ENCODE data around the gene TBL1XR1. TPM values are rescaled to one million over a fixed set of nuclear protein-coding genes. Genes with fewer than 3 reads are reported as not detected.
"Not testable (repeated sequence)": the region's sequence is repeated elsewhere in the genome, so short reads cannot be mapped to it uniquely, and the experiment has no call there.

TBL1XR1 gene
- total RNA-seq, 1 donor from 2014 or later: 243 TPM

DNA sequence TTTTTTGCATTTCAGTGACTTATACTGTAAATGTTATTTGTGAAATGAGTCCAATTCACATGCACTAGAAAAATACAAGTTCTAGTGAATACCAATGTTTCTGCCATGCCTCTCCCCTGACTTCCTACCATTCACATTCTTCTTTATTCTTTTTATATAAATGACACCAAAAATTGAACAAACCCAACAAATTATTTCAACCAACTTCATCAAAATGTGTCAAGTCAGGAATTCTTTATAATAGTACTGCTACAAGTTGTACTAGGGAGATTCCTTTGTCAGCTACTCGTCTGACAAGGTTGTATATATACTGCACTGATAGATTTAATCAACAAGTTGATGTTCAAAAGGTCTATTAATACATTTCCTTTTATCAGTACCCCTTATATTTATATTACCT, 3.0 kb downstream of the TBL1XR1 start:
- H3K4me3 Mint-ChIP-seq: peak overlapping the region; percentile 98
- TF ChIP-seq, protein P1, sequence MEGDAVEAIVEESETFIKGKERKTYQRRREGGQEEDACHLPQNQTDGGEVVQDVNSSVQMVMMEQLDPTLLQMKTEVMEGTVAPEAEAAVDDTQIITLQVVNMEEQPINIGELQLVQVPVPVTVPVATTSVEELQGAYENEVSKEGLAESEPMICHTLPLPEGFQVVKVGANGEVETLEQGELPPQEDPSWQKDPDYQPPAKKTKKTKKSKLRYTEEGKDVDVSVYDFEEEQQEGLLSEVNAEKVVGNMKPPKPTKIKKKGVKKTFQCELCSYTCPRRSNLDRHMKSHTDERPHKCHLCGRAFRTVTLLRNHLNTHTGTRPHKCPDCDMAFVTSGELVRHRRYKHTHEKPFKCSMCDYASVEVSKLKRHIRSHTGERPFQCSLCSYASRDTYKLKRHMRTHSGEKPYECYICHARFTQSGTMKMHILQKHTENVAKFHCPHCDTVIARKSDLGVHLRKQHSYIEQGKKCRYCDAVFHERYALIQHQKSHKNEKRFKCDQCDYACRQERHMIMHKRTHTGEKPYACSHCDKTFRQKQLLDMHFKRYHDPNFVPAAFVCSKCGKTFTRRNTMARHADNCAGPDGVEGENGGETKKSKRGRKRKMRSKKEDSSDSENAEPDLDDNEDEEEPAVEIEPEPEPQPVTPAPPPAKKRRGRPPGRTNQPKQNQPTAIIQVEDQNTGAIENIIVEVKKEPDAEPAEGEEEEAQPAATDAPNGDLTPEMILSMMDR (IDR thresholded peaks at IDR 0.05; ENCODE audit: unreplicated experiment): no peak
- peak overlapping the region; percentile 77 for H3K27ac Mint-ChIP-seq
- DNase-seq (ENCODE audit: low spot score in 2 of 2, unreplicated experiment in 2 of 2): no peak
- peaks cover 50% of the 10 kb centered on the region for H3K4me1 Mint-ChIP-seq
- H3K36me3 Mint-ChIP-seq: peaks cover 5% of the 10 kb centered on the region
- no peaks in the 10 kb centered on the region for H3K27me3 Mint-ChIP-seq (ENCODE audit: low read depth)
- no peaks in the 10 kb centered on the region for H3K9me3 Mint-ChIP-seq

DNA sequence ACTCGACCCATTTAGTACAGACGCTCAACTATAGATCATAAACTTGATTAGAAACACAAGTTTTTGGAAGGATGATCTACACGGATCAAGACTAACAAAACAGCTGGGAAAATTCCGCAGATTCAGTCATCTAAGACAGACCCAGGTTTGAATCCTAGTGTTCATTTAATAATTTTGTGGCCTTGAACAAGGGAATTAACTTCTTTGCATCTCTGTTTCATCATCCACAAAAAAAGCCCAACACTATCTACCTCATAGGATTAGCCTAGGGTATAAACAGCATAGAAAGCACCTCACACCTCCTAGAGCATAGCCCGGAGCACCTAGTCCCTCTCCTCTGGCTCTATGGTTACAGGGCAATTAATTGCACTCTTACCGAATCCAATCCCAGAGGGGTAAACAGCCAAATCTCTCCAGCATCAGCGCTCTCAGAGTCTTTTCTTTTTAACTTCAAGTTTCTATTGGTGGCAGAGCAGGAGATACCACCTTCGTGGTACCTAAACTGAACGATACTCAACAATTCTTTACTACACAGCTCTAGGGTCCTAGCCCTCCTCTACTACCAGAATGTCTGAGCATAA, 3.5 kb downstream of the TBL1XR1 start:
- H3K4me1 Mint-ChIP-seq: peaks cover 44% of the 10 kb centered on the region

GRCh38 chr3:177193275-177193674, 4.0 kb downstream of the TBL1XR1 start:
- H3K9me3 Mint-ChIP-seq; DNase-seq (ENCODE audit: low spot score in 2 of 2, unreplicated experiment in 2 of 2); H3K36me3 Mint-ChIP-seq; H3K27me3 Mint-ChIP-seq (ENCODE audit: low read depth): not testable (repeated sequence)
- H3K4me1 Mint-ChIP-seq: peaks cover 42% of the 10 kb centered on the region
- peak overlapping the region; percentile 56 for H3K27ac Mint-ChIP-seq
- peak overlapping the region; percentile 98 for H3K4me3 Mint-ChIP-seq

More for the DNA sequence above, 3.5 kb downstream of the TBL1XR1 start:
- no peaks in the 10 kb centered on the region for H3K27me3 Mint-ChIP-seq (ENCODE audit: low read depth)
- peaks cover 5% of the 10 kb centered on the region for H3K36me3 Mint-ChIP-seq
- peak overlapping the region; percentile 98 for H3K4me3 Mint-ChIP-seq
- no peak for DNase-seq (ENCODE audit: low spot score in 2 of 2, unreplicated experiment in 2 of 2)
- H3K27ac Mint-ChIP-seq: peak overlapping the region; percentile 77
- TF ChIP-seq, protein P1 (IDR thresholded peaks at IDR 0.05; ENCODE audit: unreplicated experiment): no peak
- H3K9me3 Mint-ChIP-seq: no peaks in the 10 kb centered on the region

GRCh38 chr3:177190756-177191681, 6.3 kb downstream of the TBL1XR1 start:
- Mint-ChIP-seq H3K27me3 (ENCODE audit: low read depth) (no peaks in the 10 kb centered on the region), H3K27ac (peak overlapping the region; percentile 79), H3K4me1 (peaks cover 46% of the 10 kb centered on the region), H3K36me3 (peaks cover 8% of the 10 kb centered on the region), H3K9me3 (no peaks in the 10 kb centered on the region), H3K4me3 (no peak overlapping the region)
- TF ChIP-seq, protein P1 (IDR thresholded peaks at IDR 0.05; ENCODE audit: unreplicated experiment): no peak
- DNase-seq (ENCODE audit: low spot score in 2 of 2, unreplicated experiment in 2 of 2): no peak

- H3K36me3 Mint-ChIP-seq; H3K9me3 Mint-ChIP-seq; H3K4me3 Mint-ChIP-seq; H3K27me3 Mint-ChIP-seq (ENCODE audit: low read depth); DNase-seq (ENCODE audit: low spot score in 2 of 2, unreplicated experiment in 2 of 2): not testable (repeated sequence)
- H3K4me1 Mint-ChIP-seq: peaks cover 43% of the 10 kb centered on the region
- peak overlapping the region; percentile 75 for H3K27ac Mint-ChIP-seq
Observed at GRCh38 chr3:177190184-177190583, 7.1 kb downstream of the TBL1XR1 start.

DNA sequence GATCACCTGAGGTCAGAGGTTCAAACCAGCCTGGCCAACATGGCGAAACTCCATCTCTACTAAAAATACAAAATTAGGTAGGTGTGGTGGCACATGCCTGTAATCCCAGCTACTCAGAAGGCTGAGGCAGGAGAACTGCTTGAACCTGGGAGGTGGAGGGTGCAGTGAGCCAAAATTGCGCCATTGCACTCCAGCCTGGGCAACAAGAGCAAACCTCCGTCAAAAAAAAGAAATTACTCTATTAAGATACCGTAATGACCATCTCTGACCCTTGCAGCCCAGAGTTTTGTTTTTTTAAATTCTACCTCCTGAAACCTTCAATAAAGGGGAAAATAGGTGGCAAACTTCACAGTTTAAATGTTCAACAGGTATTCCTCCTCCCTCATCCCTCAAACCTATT, 9.0 kb downstream of the TBL1XR1 start:
- DNase-seq (ENCODE audit: low spot score in 2 of 2, unreplicated experiment in 2 of 2); H3K36me3 Mint-ChIP-seq; H3K9me3 Mint-ChIP-seq; H3K4me3 Mint-ChIP-seq; H3K27me3 Mint-ChIP-seq (ENCODE audit: low read depth): not testable (repeated sequence)
- peak overlapping the region; percentile 79 for H3K27ac Mint-ChIP-seq
- peaks cover 30% of the 10 kb centered on the region for H3K4me1 Mint-ChIP-seq

DNA sequence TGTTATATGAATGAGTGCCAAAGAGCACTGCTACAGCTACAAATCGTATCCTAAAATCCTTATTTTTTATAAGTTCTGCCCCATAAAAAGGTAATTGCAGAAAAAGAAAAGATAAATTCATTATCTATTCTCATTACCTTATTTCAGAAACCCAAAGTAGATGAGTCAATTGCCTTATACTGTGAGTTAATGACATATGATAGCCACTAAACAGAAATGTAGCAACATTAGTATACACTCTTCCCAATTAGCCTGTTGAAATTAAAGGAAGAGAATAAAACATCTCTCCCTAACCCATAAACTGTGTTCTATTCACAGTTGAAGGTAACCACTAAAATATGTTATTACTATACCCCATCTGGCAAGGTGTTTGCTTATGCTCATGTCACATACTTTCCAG, 11.0 kb downstream of the TBL1XR1 start:
- Mint-ChIP-seq H3K9me3 (no peaks in the 10 kb centered on the region), H3K27ac (no peak overlapping the region), H3K27me3 (ENCODE audit: low read depth) (no peaks in the 10 kb centered on the region), H3K36me3 (peaks cover 3% of the 10 kb centered on the region), H3K4me1 (peaks cover 22% of the 10 kb centered on the region), H3K4me3 (no peak overlapping the region)
- TF ChIP-seq, protein P1 (IDR thresholded peaks at IDR 0.05; ENCODE audit: unreplicated experiment): no peak
- no peak for DNase-seq (ENCODE audit: low spot score in 2 of 2, unreplicated experiment in 2 of 2)

All from mesothelial cell of epicardium (in vitro differentiated cells).